ENCODE measurements around the gene FBXL19.

Gene FBXL19

GRCh38 chr16:30895627-30896260 is 27.6 kb upstream of the FBXL19 start:
- no peak for DNase-seq (ENCODE audit: low spot score)

GRCh38 chr16:30896261-30896888 is 27.0 kb upstream of the FBXL19 start, which contains the start of gene CTF1:
Gene CTF1 (plus strand): TSS chr16:30896614. CDS start chr16:30896644, 30 bp downstream.
- DNase-seq (ENCODE audit: low spot score): no peak

GRCh38 chr16:30896889-30897733 is 26.3 kb upstream of the FBXL19 start:
- DNase-seq (ENCODE audit: low spot score): peak; percentile 83

GRCh38 chr16:30899794-30900193 is 23.6 kb upstream of the FBXL19 start:
- no peak for DNase-seq (ENCODE audit: low spot score)

GRCh38 chr16:30900588-30900987 is 22.8 kb upstream of the FBXL19 start:
- no peak for DNase-seq (ENCODE audit: low spot score)

GRCh38 chr16:30901201-30902028 is 22.0 kb upstream of the FBXL19 start:
- no peak for DNase-seq (ENCODE audit: low spot score)

GRCh38 chr16:30902029-30902972 is 21.1 kb upstream of the FBXL19 start:
- DNase-seq (ENCODE audit: low spot score): peak; percentile 83

GRCh38 chr16:30903002-30903401 is 20.4 kb upstream of the FBXL19 start:
- DNase-seq (ENCODE audit: low spot score): no peak

GRCh38 chr16:30903596-30903995 is 19.8 kb upstream of the FBXL19 start:
- DNase-seq (ENCODE audit: low spot score): no peak

- DNase-seq (ENCODE audit: low spot score): no peak
Measured at GRCh38 chr16:30904114-30904780, 19.1 kb upstream of the FBXL19 start.

GRCh38 chr16:30907064-30907463 is 16.3 kb upstream of the FBXL19 start:
- DNase-seq (ENCODE audit: low spot score): no peak

- no peak for DNase-seq (ENCODE audit: low spot score)
Measured at GRCh38 chr16:30910427-30911029, 12.8 kb upstream of the FBXL19 start.

- no peak for DNase-seq (ENCODE audit: low spot score)
Measured at GRCh38 chr16:30912794-30913412, 10.5 kb upstream of the FBXL19 start.

- DNase-seq (ENCODE audit: low spot score): no peak
Measured at GRCh38 chr16:30914830-30915229, 8.5 kb upstream of the FBXL19 start.

- no peak for DNase-seq (ENCODE audit: low spot score)
Measured at GRCh38 chr16:30918614-30919013, 4.8 kb upstream of the FBXL19 start.

GRCh38 chr16:30920891-30921290 is 2.5 kb upstream of the FBXL19 start:
- no peak for DNase-seq (ENCODE audit: low spot score)

- no peak for DNase-seq (ENCODE audit: low spot score)
Measured at GRCh38 chr16:30921459-30921747, 2.0 kb upstream of the FBXL19 start.

- DNase-seq (ENCODE audit: low spot score): peak; percentile 72
Measured at GRCh38 chr16:30921748-30922419, 1.5 kb upstream of the FBXL19 start.

GRCh38 chr16:30922420-30922959 is 882 bp upstream of the FBXL19 start:
- peak; percentile 91 for DNase-seq (ENCODE audit: low spot score)

Measured in HuH-7.5 (cell line).